GM21619 (cell line): ENCODE data around the gene MEIOB.

ENCODE experiments used
- ATAC-seq: cut with Tn5 transposase; IDR thresholded peaks from one replicate; pipeline ENCODE4 v1.9.1; 2021; ENCODE audit not compliant: unreplicated experiment

The MEIOB gene

GRCh38 chr16:1789643-1790045, 82.3 kb downstream of the MEIOB start:
- ATAC-seq, result no peak

DNA sequence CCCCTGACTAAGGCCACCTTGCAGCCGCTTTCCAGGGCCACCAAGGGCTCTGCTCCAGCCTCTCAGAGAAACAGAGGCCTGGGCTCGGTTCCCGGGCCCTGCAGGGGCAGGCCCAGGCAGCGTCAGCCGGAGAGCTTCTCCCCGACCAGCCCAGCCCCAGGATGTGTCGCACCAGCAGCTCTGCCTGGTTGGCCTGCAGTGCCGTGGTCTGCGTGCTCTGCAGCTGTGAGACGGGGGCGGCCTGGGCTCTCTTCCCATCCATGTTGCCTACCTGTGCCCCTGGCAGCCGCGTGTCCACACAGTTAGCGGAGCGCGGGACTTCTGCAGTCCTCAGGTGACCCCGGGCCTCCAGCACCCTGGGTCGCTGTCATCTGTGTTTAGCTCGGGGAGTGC, 83.3 kb downstream of the MEIOB start:
- ATAC-seq, result no peak

DNA sequence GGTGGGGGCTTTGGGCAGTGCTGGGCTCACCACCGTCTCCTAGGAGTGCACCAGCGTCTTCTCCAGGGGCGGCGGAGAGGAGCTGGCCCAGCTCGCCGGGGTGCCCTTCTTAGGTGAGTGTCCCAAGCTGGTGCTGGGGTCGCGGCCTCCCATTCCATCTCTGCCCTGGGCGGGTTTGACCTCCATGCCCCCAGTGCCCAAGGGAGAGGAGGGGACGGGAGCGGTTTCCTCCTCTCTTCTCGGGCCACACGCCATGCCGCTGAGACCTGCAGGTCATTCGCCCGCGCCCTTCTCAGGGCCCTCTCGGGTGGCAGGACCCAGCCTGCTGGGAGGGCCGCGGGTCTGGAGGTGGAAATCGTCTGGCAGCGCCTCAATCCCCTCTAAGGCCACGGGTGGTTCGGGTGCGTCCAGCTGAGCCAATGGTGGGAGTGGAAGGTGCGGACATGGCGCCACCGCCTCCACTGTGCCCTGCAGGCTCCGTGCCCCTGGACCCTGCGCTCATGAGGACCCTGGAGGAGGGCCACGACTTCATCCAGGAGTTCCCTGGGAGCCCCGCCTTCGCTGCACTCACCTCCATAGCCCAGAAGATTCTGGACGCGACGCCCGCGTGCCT, 83.8 kb downstream of the MEIOB start:
- ATAC-seq, result no peak

GRCh38 chr16:1787322-1788094, 84.5 kb downstream of the MEIOB start:
- ATAC-seq, result no peak

DNA sequence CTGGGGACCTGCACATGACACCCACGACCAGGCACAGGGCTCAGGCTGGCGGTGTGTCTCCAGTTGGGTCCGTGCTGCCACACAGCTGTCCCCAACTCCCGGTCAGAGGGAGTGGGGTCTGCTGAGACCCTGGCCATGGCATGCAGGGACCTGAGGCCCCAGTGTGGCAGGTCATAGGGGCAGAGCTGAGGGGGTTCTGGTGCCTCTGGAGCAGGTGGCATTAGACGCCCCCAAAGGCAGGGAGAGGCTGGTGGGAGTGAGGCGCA, 85.0 kb downstream of the MEIOB start:
- no peak for ATAC-seq

GRCh38 chr16:1786242-1787055, 85.5 kb downstream of the MEIOB start:
- no peak for ATAC-seq

- no peak for ATAC-seq
Observed at GRCh38 chr16:1785846-1786170, 86.2 kb downstream of the MEIOB start.

DNA sequence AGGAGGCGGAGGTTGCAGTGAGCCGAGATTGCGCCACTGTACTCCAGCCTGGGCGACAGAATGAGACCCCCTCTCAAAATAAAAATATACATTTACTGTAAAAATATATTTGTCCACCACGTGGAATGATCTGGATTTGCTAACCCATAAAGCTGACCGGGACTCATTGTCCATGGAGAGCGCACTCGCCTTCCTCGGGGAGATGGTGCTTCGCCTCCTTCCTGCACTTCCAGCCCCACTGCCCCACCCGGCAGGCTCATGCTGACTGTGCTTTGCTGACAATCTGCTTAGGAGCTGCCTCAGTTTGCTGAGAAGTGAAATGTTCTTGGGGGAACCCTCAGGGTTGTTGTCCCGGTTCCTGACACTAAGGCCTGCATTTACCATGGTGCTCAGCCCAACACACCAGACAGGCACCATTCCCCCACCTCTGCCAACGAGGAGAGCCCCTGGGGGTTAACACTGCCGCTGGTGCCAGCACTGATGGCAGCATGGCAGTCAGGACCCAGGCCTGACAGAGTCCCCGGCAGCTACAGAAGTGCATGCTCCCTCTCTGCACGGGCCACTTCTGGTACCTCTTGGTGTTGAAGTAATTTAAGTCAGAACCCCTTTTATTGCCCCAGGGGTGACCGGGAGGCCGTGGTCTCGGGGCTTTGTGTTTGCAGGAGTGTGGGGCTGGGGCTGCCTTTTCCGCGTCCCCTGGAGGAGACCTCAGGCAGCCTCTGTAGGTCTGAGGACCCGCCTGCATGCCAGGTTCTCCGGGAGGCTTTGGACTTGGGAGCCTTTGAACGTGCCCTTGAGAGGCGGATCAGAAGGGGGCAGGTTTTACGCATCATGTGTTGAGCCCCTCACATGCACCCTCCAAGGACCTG, 86.8 kb downstream of the MEIOB start:
- no peak for ATAC-seq
